HG03064 (cell line): ENCODE measurements around the gene UROC1.

ENCODE experiments used
- ATAC-seq: cut with Tn5 transposase; IDR thresholded peaks from one replicate; pipeline ENCODE4 v1.9.1; 2021; ENCODE audit warnings: low read depth; ENCODE audit not compliant: unreplicated experiment

Gene UROC1

DNA sequence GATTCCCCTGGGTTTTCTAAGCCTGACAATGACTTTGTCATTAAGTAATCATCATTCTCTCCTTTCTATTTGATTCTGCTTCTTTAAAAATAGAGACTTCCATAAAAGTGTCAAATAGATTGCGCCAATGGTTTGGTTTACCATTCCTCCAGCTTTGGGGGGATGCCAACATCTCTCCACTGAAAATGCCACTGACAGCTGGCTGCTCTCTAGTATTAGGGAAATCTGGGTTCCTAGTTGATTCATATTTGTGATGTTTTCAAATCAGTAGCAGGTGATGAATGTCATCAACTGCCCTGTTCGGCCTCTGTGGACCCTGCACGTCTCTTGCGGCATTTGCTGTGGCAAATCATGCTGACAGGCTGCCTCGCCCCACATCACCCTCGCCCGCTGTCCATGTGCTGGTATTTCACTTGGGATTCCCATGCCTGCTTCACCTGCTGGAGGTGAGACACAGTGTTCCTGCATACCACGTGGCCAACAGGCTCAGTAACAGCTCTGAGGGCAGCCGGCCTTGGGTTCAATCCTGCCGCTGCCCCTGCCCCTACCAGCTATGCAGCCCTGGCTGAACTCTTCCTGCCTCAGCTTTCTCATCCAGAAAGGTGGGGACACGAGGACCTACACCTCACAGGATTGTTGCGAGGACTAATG is 70.0 kb downstream of the UROC1 start:
- ATAC-seq: no peak

DNA sequence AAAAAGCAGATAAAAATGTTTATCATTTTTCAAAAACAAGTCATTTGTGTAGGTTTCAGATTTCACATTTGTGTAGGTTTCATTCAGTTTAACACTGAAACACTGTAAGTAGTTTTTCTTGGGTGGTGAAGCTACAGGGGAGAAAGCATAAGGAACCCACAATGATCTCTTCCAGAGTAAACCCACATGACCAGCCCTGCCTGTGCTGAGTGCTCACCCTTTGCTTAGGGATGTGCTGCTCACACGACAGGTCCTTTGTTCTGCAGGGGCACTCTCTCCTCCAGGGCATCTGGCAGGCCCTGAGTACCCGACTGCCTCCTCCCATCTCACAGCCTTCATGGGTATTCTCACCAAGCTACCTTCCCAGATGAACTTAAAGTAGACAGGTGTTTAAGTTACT is 70.8 kb downstream of the UROC1 start:
- no peak for ATAC-seq

DNA sequence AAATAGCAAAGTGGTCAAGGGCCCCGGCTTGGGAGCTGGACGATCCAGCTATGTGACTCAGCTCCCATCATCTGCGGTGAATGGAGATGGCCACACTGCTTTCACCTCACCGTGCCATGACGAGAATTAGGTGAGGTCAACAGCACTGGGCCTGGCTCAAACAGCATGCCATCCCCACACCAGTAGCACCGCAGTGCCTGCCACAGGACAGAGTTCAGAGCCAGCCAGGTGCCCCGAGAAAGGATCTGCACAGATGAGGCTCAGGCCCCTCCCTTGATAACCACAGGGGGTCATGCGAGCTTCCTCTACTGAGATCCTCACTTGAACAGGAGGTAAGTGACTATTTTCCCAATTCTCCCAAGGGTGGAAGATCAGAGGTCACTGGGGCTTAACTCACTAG is 71.3 kb downstream of the UROC1 start:
- no peak for ATAC-seq

DNA sequence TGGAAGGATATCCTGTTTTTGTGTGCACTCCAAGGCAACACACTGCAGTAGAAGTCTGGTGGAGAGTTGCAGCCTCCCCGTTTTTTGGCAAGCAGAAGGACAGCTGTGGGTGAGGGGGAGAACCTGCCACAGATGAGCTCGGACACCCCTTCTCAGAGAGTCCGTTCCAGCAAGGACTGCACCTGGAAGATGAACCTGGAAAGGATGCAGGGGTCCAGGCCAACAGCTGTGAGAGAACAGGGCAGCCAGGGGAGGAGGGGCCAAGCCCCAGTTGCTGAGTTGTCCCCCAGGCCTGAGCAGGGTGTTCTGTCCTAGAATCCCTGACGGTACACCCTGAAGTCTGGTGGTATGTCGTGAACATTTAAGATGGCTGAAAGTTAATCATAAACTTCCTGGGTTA is 72.1 kb downstream of the UROC1 start:
- ATAC-seq: no peak

DNA sequence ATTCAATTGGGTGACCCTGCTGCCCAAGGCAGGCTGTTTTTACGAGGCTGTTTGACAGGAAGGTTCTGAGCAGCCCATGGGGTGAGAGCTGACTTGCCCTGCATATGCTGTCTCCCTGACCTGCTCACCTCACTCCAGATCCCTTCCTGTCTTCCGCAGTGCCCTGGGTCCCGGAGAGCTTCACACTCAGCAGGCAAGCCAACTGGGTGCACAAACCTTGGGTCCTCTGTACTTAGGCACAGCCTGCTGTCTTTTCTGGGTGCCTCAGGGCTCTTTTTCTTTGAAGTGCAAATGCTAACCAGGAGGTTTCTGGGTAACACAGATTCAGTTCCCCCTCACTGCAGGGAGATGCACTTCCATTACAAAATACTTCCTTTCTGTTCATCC is 74.7 kb downstream of the UROC1 start:
- ATAC-seq: no peak

DNA sequence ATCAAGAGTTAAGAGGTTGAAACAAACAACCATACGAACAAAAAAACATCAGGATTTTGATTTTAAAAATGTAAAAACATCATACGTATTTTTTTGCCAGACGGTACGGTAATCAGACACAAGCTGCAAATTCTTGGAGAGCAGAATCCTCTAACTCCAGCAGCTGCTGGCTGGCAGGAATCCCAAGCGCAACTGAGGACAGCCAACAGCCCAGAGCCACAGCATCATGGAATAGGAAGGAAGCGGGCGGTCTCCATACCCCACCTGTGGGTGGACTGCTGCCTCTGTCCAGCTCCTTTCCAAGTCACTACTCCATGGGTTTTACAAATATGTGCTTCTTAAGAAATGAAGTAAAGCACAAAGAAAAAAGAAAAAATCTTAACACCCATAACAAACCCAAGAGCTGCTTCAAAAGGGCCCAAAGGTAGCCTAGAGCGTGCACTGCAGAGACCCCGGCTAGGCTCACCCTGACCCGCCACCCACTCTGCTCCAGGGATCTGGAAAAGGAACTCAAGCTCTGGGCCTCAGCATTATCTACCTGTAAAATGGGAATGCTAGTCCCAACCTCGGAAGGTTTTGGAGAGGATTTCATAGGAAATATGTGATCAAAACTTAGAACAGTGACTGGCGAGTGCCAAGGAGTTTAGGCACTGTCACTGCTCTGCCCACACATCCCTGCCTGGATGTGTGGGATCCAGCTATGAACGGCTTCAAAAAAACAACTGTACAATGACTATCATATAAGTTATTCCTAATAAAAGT is 75.3 kb downstream of the UROC1 start:
- ATAC-seq: no peak

GRCh38 chr3:126441256-126441880 is 76.2 kb downstream of the UROC1 start:
- ATAC-seq: no peak

DNA sequence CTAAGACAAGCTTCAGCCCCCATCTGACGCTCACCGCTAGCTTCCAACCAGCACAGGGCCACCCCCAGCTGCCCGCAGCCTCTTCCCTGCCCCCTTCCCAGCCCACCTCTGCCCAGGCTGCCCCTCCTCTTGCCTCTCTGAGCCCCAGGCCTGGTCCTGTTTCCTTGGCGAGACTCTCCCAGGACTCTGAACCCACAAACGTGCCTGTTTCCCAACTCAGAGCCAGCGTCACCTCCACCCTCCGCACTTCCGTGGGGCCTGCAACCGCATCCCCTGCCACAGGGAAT is 76.9 kb downstream of the UROC1 start:
- ATAC-seq: no peak

GRCh38 chr3:126439968-126440708 is 77.4 kb downstream of the UROC1 start:
- ATAC-seq: no peak

- no peak for ATAC-seq
These were observed 78.1 kb downstream of the UROC1 start for GRCh38 chr3:126439346-126439967.

GRCh38 chr3:126438746-126439145 is 78.8 kb downstream of the UROC1 start:
- no peak for ATAC-seq

DNA sequence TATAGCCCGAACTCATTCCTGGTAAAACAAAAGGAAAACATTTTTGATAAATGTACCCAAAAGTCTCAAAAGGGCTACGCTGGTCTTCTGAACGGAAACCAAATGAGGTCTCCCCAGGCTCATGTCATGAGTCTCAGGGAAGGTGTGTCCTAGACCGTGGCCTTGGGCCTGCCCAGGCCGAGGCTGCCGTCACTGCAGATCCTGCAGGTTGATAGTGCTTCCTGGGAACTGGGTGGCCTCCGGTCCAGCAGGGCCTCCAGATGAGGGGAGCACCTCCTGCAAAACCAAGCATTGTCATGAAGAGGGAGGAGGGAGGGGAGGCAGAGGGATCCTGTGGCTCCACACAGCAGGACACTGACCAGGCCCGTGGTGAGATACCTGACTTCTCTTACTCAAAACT is 79.4 kb downstream of the UROC1 start:
- ATAC-seq: no peak

DNA sequence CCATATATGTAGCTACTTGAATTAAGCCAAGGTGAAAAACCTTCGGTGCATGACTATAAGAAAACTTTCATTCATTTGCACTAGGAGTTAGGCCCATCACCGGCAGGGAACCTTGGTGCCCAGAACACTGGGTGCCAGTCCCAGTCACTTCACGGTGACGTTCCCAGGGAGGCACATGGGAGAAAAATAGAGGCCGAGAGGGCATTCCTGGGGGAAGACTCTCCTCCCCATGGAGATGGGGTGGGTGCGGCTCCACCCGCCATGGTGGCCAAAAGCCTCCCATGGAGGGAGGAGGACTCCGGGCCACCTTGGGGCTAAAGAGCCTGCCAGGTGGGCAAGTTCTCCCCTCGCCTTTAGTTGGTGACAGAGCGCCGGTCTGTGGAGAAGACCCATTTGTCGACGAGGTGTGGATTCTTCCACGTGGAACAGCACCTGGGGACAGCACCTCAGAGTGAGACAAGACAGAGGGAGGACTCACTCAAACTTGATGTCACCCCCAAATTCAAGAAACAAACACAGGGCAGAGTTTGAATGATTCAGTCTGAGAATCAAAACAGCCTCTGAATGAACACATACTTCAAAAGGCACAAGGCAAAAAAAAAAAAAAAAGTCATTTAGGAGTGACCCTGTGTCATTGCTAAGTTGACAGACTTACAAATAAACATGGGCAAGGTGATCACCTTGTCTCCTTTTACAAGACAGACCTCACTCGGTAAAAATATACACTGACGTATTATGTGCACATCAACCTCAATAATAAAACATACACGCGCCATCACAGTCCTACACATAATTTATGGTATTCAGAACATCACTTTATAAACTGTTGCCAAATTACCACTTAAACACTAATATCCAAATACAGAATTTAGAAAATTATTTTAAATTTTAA is 80.5 kb downstream of the UROC1 start:
- ATAC-seq: no peak

GRCh38 chr3:126435456-126436315 is 81.9 kb downstream of the UROC1 start:
- ATAC-seq: no peak

- ATAC-seq: no peak
These were observed 82.6 kb downstream of the UROC1 start for GRCh38 chr3:126434931-126435411.

GRCh38 chr3:126434264-126434590 is 83.3 kb downstream of the UROC1 start:
- ATAC-seq: no peak

GRCh38 chr3:126433496-126434263 is 83.9 kb downstream of the UROC1 start:
- no peak for ATAC-seq

- no peak for ATAC-seq
These were observed 84.5 kb downstream of the UROC1 start for GRCh38 chr3:126433105-126433430.
